Neural cell (in vitro differentiated cells): Measurements from ENCODE around the gene RFX5. TPM values are rescaled to one million over a fixed set of nuclear protein-coding genes. Genes with fewer than 3 reads are reported as not detected.

Experiments used
- polyA plus RNA-seq: library from polyadenylated mRNA; depleted of rRNA; stranded (reverse); fragments of >200 nt; gene quantifications from 2 replicates; pipeline ENCODE4 v1.2.3, GENCODE V29; 2014
- small RNA-seq, 3 experiments: library from RNA; depleted of rRNA; stranded (forward); fragments of <200 nt; gene quantifications; one replicate each; pipeline ENCODE3, GENCODE V24; 2012

Gene RFX5
- polyA plus RNA-seq, 1 donor from 2014 or later, result 36.7 TPM

Small RNAs within 50 kb of the gene (small RNA-seq; reads per million reads assigned to genes)
- gene RN7SL444P, result 0 to 0.16 (median 0.06) reads per million in 3 experiments

Other genes starting within 250 kb of the RFX5 start
- 32.5 and 39.3 TPM in 2 replicates for gene SEMA6C, start 200.6 kb downstream of the RFX5 start, polyA plus RNA-seq
- not detected in 2 replicates for gene TNFAIP8L2, start 190.6 kb downstream of the RFX5 start, polyA plus RNA-seq
- gene LYSMD1, start 181.3 kb downstream of the RFX5 start, polyA plus RNA-seq, result 13.3 and 16.0 TPM in 2 replicates
- 91.1 and 106 TPM in 2 replicates for gene SCNM1, start 181.1 kb downstream of the RFX5 start, polyA plus RNA-seq
- not detected in 2 replicates for gene TMOD4, start 171.3 kb downstream of the RFX5 start, polyA plus RNA-seq
- gene VPS72, start 157.1 kb downstream of the RFX5 start, polyA plus RNA-seq, result 232 and 275 TPM in 2 replicates
- gene PIP5K1A, start 148.7 kb downstream of the RFX5 start, polyA plus RNA-seq, result 66.0 and 66.4 TPM in 2 replicates
- gene PSMD4, start 92.5 kb downstream of the RFX5 start, polyA plus RNA-seq, result 341 and 364 TPM in 2 replicates
- gene ZNF687, start 65.0 kb downstream of the RFX5 start, polyA plus RNA-seq, result 6.2 and 6.9 TPM in 2 replicates
- 22.8 and 25.8 TPM in 2 replicates for gene PI4KB, start 19.8 kb downstream of the RFX5 start, polyA plus RNA-seq
- not detected in 2 replicates for gene SELENBP1, start 25.5 kb upstream of the RFX5 start, polyA plus RNA-seq
- gene PSMB4, start 52.3 kb upstream of the RFX5 start, polyA plus RNA-seq, result 695 and 729 TPM in 2 replicates
- gene POGZ, start 112.2 kb upstream of the RFX5 start, polyA plus RNA-seq, result 50.2 and 60.8 TPM in 2 replicates
- 4.4 and 7.5 TPM in 2 replicates for gene CGN, start 164.1 kb upstream of the RFX5 start, polyA plus RNA-seq
- gene TUFT1, start 193.1 kb upstream of the RFX5 start, polyA plus RNA-seq, result 25.5 and 25.8 TPM in 2 replicates